ENCODE measurements around the gene CD3D. TPM values are rescaled to one million over a fixed set of nuclear protein-coding genes. Genes with fewer than 3 reads are reported as not detected.

Gene CD3D
- polyA plus RNA-seq, 2 of the 4 experiments (the other 2 are of a cell fraction) = not detected

- CTCF ChIA-PET = interaction anchor here (1.2 kb wide), 1 partner anchor 91 kb away, joined by 5 read pairs; no protein-coding TSS in a partner anchor
Observed at GRCh38 chr11:118289401-118289800, 53.1 kb downstream of the CD3D start.

More at GRCh38 chr11:118289401-118289800, 53.1 kb downstream of the CD3D start:
- ATAC-seq (no peak), DNase-seq (ENCODE audit: low read depth in 1 of 2, low spot score in 1 of 2) (no peak), FAIRE-seq (no peak)
- no peak overlapping the region for H3K27ac ChIP-seq
- H3K4me1 ChIP-seq = 0 out of 3 replicates have a peak, but pooled peaks cover 4% of the 10 kb centered on the region
- H3K4me3 ChIP-seq = no peak overlapping the region
- H3K4me2 ChIP-seq = no peak overlapping the region
- POLR2A ChIA-PET = no interaction called here
- no peak for TF ChIP-seq NR3C1 (IDR thresholded peaks at IDR 0.05)
- TF ChIP-seq ATOH8 (CRISPR knock-in tag; IDR thresholded peaks at IDR 0.05; ENCODE audit: low read depth) = no peak
- no peak for TF ChIP-seq USF2 (IDR thresholded peaks at IDR 0.05)
- TF ChIP-seq TFCP2L1 (CRISPR knock-in tag; IDR thresholded peaks at IDR 0.05) = no peak
- TF ChIP-seq BHLHE40 (IDR thresholded peaks at IDR 0.05; ENCODE audit: low read depth, low read length) = no peak
- TF ChIP-seq POLR2A (IDR thresholded peaks at IDR 0.05; ENCODE audit: low read length) = no peak
- TF ChIP-seq, protein P1, sequence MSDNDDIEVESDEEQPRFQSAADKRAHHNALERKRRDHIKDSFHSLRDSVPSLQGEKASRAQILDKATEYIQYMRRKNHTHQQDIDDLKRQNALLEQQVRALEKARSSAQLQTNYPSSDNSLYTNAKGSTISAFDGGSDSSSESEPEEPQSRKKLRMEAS (IDR thresholded peaks at IDR 0.05) = no peak
- no peak for TF ChIP-seq HOXA7 (CRISPR knock-in tag; IDR thresholded peaks at IDR 0.05)
- no peak for TF ChIP-seq NPAS2 (CRISPR knock-in tag; IDR thresholded peaks at IDR 0.05; ENCODE audit: borderline replicate concordance)
- no peak for TF ChIP-seq SMC3 (IDR thresholded peaks at IDR 0.05)
- no peak for TF ChIP-seq HEYL (CRISPR knock-in tag; IDR thresholded peaks at IDR 0.05)
- TF ChIP-seq HMGXB4 (CRISPR knock-in tag; IDR thresholded peaks at IDR 0.05; ENCODE audit: borderline replicate concordance) = no peak
- TF ChIP-seq EHF (CRISPR knock-in tag; IDR thresholded peaks at IDR 0.05) = no peak
- no peak for TF ChIP-seq GATA3 (IDR thresholded peaks at IDR 0.05; ENCODE audit: borderline replicate concordance)
- TF ChIP-seq POLR2AphosphoS2 (conservative IDR thresholded peaks at IDR 0.05; ENCODE audit: low read length) = no peak
- no peak for TF ChIP-seq FOSB (CRISPR knock-in tag; IDR thresholded peaks at IDR 0.05)
- no peak for TF ChIP-seq KDM5A (IDR thresholded peaks at IDR 0.05)
- no peak for TF ChIP-seq HDAC2 (IDR thresholded peaks at IDR 0.05)
- no peaks in the 10 kb centered on the region; the same call in 2 of the 3 replicates for H3K9me3 ChIP-seq

Small RNAs within 50 kb of the gene (small RNA-seq; reads per million reads assigned to genes)
- 0 to 1.7 (median 0) reads per million in 6 experiments for gene AP001582.1

Other genes starting within 250 kb of the CD3D start
- 0.04 and 0.12 TPM in 2 replicates for gene SCN4B, start 189.9 kb downstream of the CD3D start, polyA plus RNA-seq (2011; rRNA removed)
- 0.03 to 0.04 TPM in 2 of 3 replicates, not detected in the other for gene SCN4B, start 189.9 kb downstream of the CD3D start, polyA plus RNA-seq (2017; fragmentation: RNase III; extraction: RNeasy Plus Mini Kit Qiagen cat#74134 plus additional on column Dnase treatment)
- gene SCN2B, start 166.1 kb downstream of the CD3D start, polyA plus RNA-seq (2011; rRNA removed) = not detected in 2 replicates
- gene SCN2B, start 166.1 kb downstream of the CD3D start, polyA plus RNA-seq (2017; fragmentation: RNase III; extraction: RNeasy Plus Mini Kit Qiagen cat#74134 plus additional on column Dnase treatment) = not detected in 3 replicates
- gene JAML, start 117.7 kb downstream of the CD3D start, polyA plus RNA-seq (2011; rRNA removed) = not detected in 2 replicates
- gene JAML, start 117.7 kb downstream of the CD3D start, polyA plus RNA-seq (2017; fragmentation: RNase III; extraction: RNeasy Plus Mini Kit Qiagen cat#74134 plus additional on column Dnase treatment) = not detected in 3 replicates
- gene MPZL3, start 90.3 kb downstream of the CD3D start, polyA plus RNA-seq (2011; rRNA removed) = 0.75 and 1.0 TPM in 2 replicates
- 0.33 to 0.47 TPM (median 0.34 TPM) in 3 replicates for gene MPZL3, start 90.3 kb downstream of the CD3D start, polyA plus RNA-seq (2017; fragmentation: RNase III; extraction: RNeasy Plus Mini Kit Qiagen cat#74134 plus additional on column Dnase treatment)
- 0.09 and 0.14 TPM in 2 replicates for gene MPZL2, start 78.4 kb downstream of the CD3D start, polyA plus RNA-seq (2011; rRNA removed)
- gene MPZL2, start 78.4 kb downstream of the CD3D start, polyA plus RNA-seq (2017; fragmentation: RNase III; extraction: RNeasy Plus Mini Kit Qiagen cat#74134 plus additional on column Dnase treatment) = 0.08 TPM in 1 of 3 replicates, not detected in the others
- gene CD3E, start 38.0 kb downstream of the CD3D start, polyA plus RNA-seq (2011; rRNA removed) = not detected in 2 replicates
- gene CD3E, start 38.0 kb downstream of the CD3D start, polyA plus RNA-seq (2017; fragmentation: RNase III; extraction: RNeasy Plus Mini Kit Qiagen cat#74134 plus additional on column Dnase treatment) = not detected in 3 replicates
- not detected in 2 replicates for gene CD3G, start 1.6 kb upstream of the CD3D start, polyA plus RNA-seq (2011; rRNA removed)
- not detected in 3 replicates for gene CD3G, start 1.6 kb upstream of the CD3D start, polyA plus RNA-seq (2017; fragmentation: RNase III; extraction: RNeasy Plus Mini Kit Qiagen cat#74134 plus additional on column Dnase treatment)
- 18.9 and 28.7 TPM in 2 replicates for gene UBE4A, start 16.9 kb upstream of the CD3D start, polyA plus RNA-seq (2011; rRNA removed)
- gene UBE4A, start 16.9 kb upstream of the CD3D start, polyA plus RNA-seq (2017; fragmentation: RNase III; extraction: RNeasy Plus Mini Kit Qiagen cat#74134 plus additional on column Dnase treatment) = 11.4 to 12.1 TPM (median 11.9 TPM) in 3 replicates
- 242 and 337 TPM in 2 replicates for gene ATP5MG, start 58.9 kb upstream of the CD3D start, polyA plus RNA-seq (2011; rRNA removed)
- gene ATP5MG, start 58.9 kb upstream of the CD3D start, polyA plus RNA-seq (2017; fragmentation: RNase III; extraction: RNeasy Plus Mini Kit Qiagen cat#74134 plus additional on column Dnase treatment) = 437 to 446 TPM (median 438 TPM) in 3 replicates
- 20.3 and 28.4 TPM in 2 replicates for gene KMT2A, start 93.8 kb upstream of the CD3D start, polyA plus RNA-seq (2011; rRNA removed)
- 6.8 to 9.7 TPM (median 7.1 TPM) in 3 replicates for gene KMT2A, start 93.8 kb upstream of the CD3D start, polyA plus RNA-seq (2017; fragmentation: RNase III; extraction: RNeasy Plus Mini Kit Qiagen cat#74134 plus additional on column Dnase treatment)
- not detected in 2 replicates for gene TTC36, start 184.8 kb upstream of the CD3D start, polyA plus RNA-seq (2011; rRNA removed)
- not detected in 3 replicates for gene TTC36, start 184.8 kb upstream of the CD3D start, polyA plus RNA-seq (2017; fragmentation: RNase III; extraction: RNeasy Plus Mini Kit Qiagen cat#74134 plus additional on column Dnase treatment)
- gene TMEM25, start 188.5 kb upstream of the CD3D start, polyA plus RNA-seq (2011; rRNA removed) = 0.56 and 0.57 TPM in 2 replicates
- gene TMEM25, start 188.5 kb upstream of the CD3D start, polyA plus RNA-seq (2017; fragmentation: RNase III; extraction: RNeasy Plus Mini Kit Qiagen cat#74134 plus additional on column Dnase treatment) = 0.58 to 0.82 TPM (median 0.75 TPM) in 3 replicates
- gene IFT46, start 223.2 kb upstream of the CD3D start, polyA plus RNA-seq (2011; rRNA removed) = 34.4 and 35.3 TPM in 2 replicates
- 14.4 to 17.1 TPM (median 15.5 TPM) in 3 replicates for gene IFT46, start 223.2 kb upstream of the CD3D start, polyA plus RNA-seq (2017; fragmentation: RNase III; extraction: RNeasy Plus Mini Kit Qiagen cat#74134 plus additional on column Dnase treatment)
- 140 and 150 TPM in 2 replicates for gene ARCN1, start 229.7 kb upstream of the CD3D start, polyA plus RNA-seq (2011; rRNA removed)
- gene ARCN1, start 229.7 kb upstream of the CD3D start, polyA plus RNA-seq (2017; fragmentation: RNase III; extraction: RNeasy Plus Mini Kit Qiagen cat#74134 plus additional on column Dnase treatment) = 88.7 to 93.3 TPM (median 91.0 TPM) in 3 replicates